Calu3 (cell line): ENCODE data around the gene C2orf68. TPM values are rescaled to one million over a fixed set of nuclear protein-coding genes. Genes with fewer than 3 reads are reported as not detected.

Source experiments
- BruUV-seq: library from RNA; stranded (reverse); fragments of 400-500 nt; replicated peaks from 2 replicates; lab custom pipeline; 2021; lab: Mats Ljungman, UMichigan
- CTCF ChIA-PET: fragments of 300-600 bp; sonication (Branson Sonifier 250); formaldehyde crosslinking; loops from one replicate; lab custom pipeline; 2022; ENCODE audit warnings: antibody characterized with exemption; lab: Charles Lee
- DNase-seq: peaks from one replicate; pipeline ENCODE4 v3.0.0; 2022
- H3K27ac Mint-ChIP-seq: one replicate; pipeline ENCODE4 v1.8.0; 2022; ENCODE audit warnings: mixed read lengths; ENCODE audit not compliant: unreplicated experiment
- H3K27me3 Mint-ChIP-seq: one replicate; pipeline ENCODE4 v1.8.0; 2022; ENCODE audit warnings: mixed read lengths; ENCODE audit not compliant: unreplicated experiment
- H3K36me3 Mint-ChIP-seq: one replicate; pipeline ENCODE4 v1.8.0; 2022; ENCODE audit warnings: mild to moderate bottlenecking, moderate library complexity, mixed read lengths; ENCODE audit not compliant: insufficient read depth, unreplicated experiment
- H3K4me1 Mint-ChIP-seq: one replicate; pipeline ENCODE4 v1.8.0; 2022; ENCODE audit warnings: mild to moderate bottlenecking, low read depth, mixed read lengths; ENCODE audit not compliant: unreplicated experiment
- H3K4me3 Mint-ChIP-seq: one replicate; pipeline ENCODE4 v1.8.0; 2022; ENCODE audit warnings: mild to moderate bottlenecking, low read depth, moderate library complexity, mixed read lengths; ENCODE audit not compliant: unreplicated experiment
- H3K9me3 Mint-ChIP-seq: one replicate; pipeline ENCODE4 v1.8.0; 2022; ENCODE audit warnings: low read depth, mixed read lengths; ENCODE audit not compliant: unreplicated experiment
- CTCF ChIP-seq: fragments of 200-600 bp; IDR thresholded peaks from one replicate; pipeline ENCODE4 v1.8.0; 2022; ENCODE audit warnings: antibody characterized with exemption; ENCODE audit not compliant: unreplicated experiment
- intact Hi-C: fragments of 100-400 bp; cut with micrococcal nuclease; formaldehyde crosslinking; loops from one replicate; pipeline ENCODE4 v1.10.0; 2022; ENCODE audit not compliant: unreplicated experiment
- total RNA-seq: library from RNA; stranded (reverse); gene quantifications from 2 replicates; pipeline ENCODE4 v1.2.3, GENCODE V29; 2022

The C2orf68 gene
- total RNA-seq, 1 experiment from 2014 or later, result 39.2 TPM

- Mint-ChIP-seq H3K27me3 (no peaks in the 10 kb centered on the region), H3K27ac (no peak overlapping the region), H3K9me3 (no peaks in the 10 kb centered on the region), H3K4me3 (no peak overlapping the region), H3K4me1 (peaks cover 19% of the 10 kb centered on the region), H3K36me3 (peaks cover 27% of the 10 kb centered on the region)
- TF ChIP-seq CTCF, result no peak
- intact Hi-C loops, result no loop called here
- no peak for DNase-seq
- no TSS peak for BruUV-seq
- CTCF ChIA-PET, result no interaction called here
Observed at GRCh38 chr2:85579266-85579935, 32.5 kb downstream of the C2orf68 start.

DNA sequence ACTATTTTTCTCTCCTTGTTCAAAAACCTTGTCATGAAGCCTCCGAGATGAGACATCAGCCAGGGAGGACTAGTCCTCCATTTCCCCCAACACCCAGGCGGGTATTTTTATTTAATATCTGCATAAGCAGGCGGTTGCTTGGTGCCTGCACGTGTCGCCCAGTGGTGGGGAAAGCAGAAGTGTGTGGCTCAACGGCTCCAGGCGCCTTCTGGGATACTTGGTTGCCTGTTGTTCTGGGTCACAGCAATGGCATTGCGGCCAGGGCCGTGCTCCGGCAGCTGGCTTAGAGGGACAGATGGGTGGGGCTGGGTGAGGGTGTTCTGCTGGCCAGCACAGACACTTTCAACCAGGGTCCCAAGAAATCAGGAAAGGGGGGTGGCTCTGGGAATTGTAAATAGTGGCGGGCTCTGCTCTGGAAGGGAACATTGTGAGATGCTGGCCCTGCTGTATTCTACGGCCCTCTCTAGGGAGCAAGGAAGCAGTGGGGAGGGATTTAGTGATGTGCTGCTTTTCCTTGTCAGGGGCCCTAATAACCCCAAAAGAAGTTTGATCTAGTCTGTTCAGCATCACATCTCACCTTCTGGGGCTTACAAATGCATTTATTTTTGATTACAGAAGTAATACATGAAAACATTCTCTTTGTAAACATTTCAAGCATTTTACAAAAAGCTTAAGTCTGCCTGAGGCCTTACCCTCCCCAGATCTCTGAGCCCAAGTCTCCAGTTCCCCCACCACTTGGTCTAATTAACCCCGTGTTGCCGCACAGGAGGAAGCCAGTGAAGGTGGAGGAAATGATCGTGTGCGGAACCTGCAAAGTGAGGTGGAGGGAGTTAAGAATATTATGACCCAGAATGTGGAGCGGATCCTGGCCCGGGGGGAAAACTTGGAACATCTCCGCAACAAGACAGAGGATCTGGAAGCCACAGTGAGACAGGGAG is 33.4 kb downstream of the C2orf68 start:
- Mint-ChIP-seq H3K4me3 (peak overlapping the region; percentile 88), H3K9me3 (no peaks in the 10 kb centered on the region), H3K27me3 (no peaks in the 10 kb centered on the region), H3K36me3 (peaks cover 27% of the 10 kb centered on the region), H3K27ac (peak overlapping the region; percentile 70), H3K4me1 (peaks cover 19% of the 10 kb centered on the region)
- CTCF ChIA-PET, result interaction anchor here (1.1 to 2.6 kb wide), 2 partner anchors 17 to 21 kb away, joined by 4 to 11 read pairs; partner anchors contain the start of gene RNF181
- DNase-seq, result peak; percentile 18
- intact Hi-C loops, result no loop called here
- BruUV-seq, result no TSS peak
- TF ChIP-seq CTCF, result no peak

- DNase-seq, result peak; percentile 88
- BruUV-seq, result TSS peak; percentile 63
- Mint-ChIP-seq H3K36me3 (peaks cover 27% of the 10 kb centered on the region), H3K27me3 (peaks cover 6% of the 10 kb centered on the region), H3K9me3 (no peaks in the 10 kb centered on the region), H3K4me3 (peak within 1 kb of the TSS; percentile 88), H3K4me1 (peaks cover 22% of the 10 kb centered on the region), H3K27ac (peak within 1 kb of the TSS; percentile 70)
- intact Hi-C loops, result no loop called here
- no peak for TF ChIP-seq CTCF
- CTCF ChIA-PET, result interaction anchor here (0.7 to 2.6 kb wide), 7 partner anchors 18 to 332 kb away, joined by 4 to 11 read pairs (median 7); partner anchors contain the start of gene RNF181
Observed at GRCh38 chr2:85577386-85578242, 34.3 kb downstream of the C2orf68 start, which contains the start of gene VAMP8. VAMP8 (plus strand) TSS chr2:85577586; CDS start chr2:85577647, 61 bp downstream.

DNA sequence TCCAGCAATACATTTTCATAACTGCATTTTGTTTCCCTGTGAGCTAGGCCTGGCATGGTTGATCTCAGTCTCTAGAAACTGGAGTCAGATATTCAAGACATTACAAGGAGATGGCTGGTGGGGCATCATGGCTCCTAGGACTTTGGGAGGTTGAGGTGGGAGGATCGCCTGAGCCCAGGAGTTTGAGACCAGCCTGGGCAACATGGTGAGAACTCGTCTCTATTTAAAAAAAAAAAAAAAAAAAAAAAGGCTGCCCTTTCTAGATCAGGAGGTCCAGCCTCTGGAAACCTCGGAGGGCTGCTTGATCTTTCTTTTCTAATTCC is 34.8 kb downstream of the C2orf68 start:
- no TSS peak for BruUV-seq

More for the DNA sequence above, 34.8 kb downstream of the C2orf68 start:
- CTCF ChIA-PET, result interaction anchor here (0.7 to 2.6 kb wide), 7 partner anchors 18 to 331 kb away, joined by 4 to 11 read pairs (median 7); partner anchors contain the start of gene RNF181
- intact Hi-C loops, result no loop called here
- H3K9me3 Mint-ChIP-seq, result no peaks in the 10 kb centered on the region
- no peak for TF ChIP-seq CTCF
- peaks cover 27% of the 10 kb centered on the region for H3K4me1 Mint-ChIP-seq
- H3K4me3 Mint-ChIP-seq, result peak overlapping the region; percentile 88
- peaks cover 12% of the 10 kb centered on the region for H3K27me3 Mint-ChIP-seq
- peaks cover 27% of the 10 kb centered on the region for H3K36me3 Mint-ChIP-seq
- H3K27ac Mint-ChIP-seq, result peak overlapping the region; percentile 70
- DNase-seq, result no peak
